GM18519 (cell line): ENCODE measurements around the gene KIAA0586.
"Not testable (repeated sequence)": the region's sequence is repeated elsewhere in the genome, so short reads cannot be mapped to it uniquely, and the experiment has no call there.

Source experiments
- ATAC-seq: cut with Tn5 transposase; IDR thresholded peaks from one replicate; pipeline ENCODE4 v1.9.1; 2021; ENCODE audit warnings: mild to moderate bottlenecking, moderate library complexity; ENCODE audit not compliant: unreplicated experiment, low FRiP score

KIAA0586 gene

GRCh38 chr14:58587271-58587670 lies 159.8 kb downstream of the KIAA0586 start:
- ATAC-seq, result no peak

- not testable (repeated sequence) for ATAC-seq
Observed at GRCh38 chr14:58588321-58588720, 160.8 kb downstream of the KIAA0586 start.

- no peak for ATAC-seq
Observed at GRCh38 chr14:58593977-58594376, 166.5 kb downstream of the KIAA0586 start.

- ATAC-seq, result no peak
Observed at GRCh38 chr14:58597041-58597440, 169.5 kb downstream of the KIAA0586 start.

- ATAC-seq, result no peak
Observed at GRCh38 chr14:58598028-58598803, 170.7 kb downstream of the KIAA0586 start.

- no peak for ATAC-seq
Observed at GRCh38 chr14:58598804-58599525, 171.4 kb downstream of the KIAA0586 start.

GRCh38 chr14:58599707-58600106 lies 172.2 kb downstream of the KIAA0586 start:
- ATAC-seq, result no peak
